GM10248 (cell line): Measurements from ENCODE around the gene CCR8.

ENCODE experiments used
- CTCF ChIA-PET: fragments of 300-600 bp; sonication (Branson Sonifier 250); formaldehyde crosslinking; extraction: SDS; loops from one replicate; lab custom pipeline; 2021; ENCODE audit warnings: antibody characterized with exemption; lab: Yijun Ruan, JAX
- POLR2A ChIA-PET: fragments of 350-650 bp; sonication (Branson Sonifier 250); formaldehyde crosslinking; extraction: SDS; loops from one replicate; lab custom pipeline; 2020; ENCODE audit warnings: antibody characterized with exemption; lab: Yijun Ruan, JAX
- DNase-seq: peaks from one replicate; pipeline ENCODE4 v3.0.0; 2012; ENCODE audit errors: extremely low spot score
- CTCF ChIP-seq: IDR thresholded peaks from 2 replicates; pipeline ENCODE4 v1.5.1; 2012; ENCODE audit warnings: mild to moderate bottlenecking, low read depth; ENCODE audit errors: extremely low read depth, missing control alignments, control extremely low read depth

The CCR8 gene

DNA sequence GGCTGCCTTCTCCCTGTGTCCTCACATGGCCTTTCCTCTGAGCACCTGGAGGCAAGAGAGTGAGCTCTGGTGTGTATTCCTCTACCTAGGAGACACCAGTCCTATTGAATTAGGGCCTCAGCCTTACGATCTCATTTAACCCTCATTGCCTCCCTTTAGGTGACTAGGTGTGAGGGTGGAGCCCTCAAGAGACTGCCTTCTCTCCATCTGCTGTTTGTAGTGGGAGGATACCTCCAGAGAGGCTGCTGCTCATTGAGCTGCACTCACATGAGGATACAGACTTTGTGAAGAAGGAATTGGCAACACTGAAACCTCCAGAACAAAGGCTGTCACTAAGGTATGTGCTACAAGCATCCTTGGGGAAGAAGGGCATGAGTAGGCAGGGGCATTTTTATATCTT lies at the start of gene CCR8:
Gene CCR8, plus strand, starts transcription at position 217 of the 400 bp plus-strand sequence. CDS start 2,623 bp downstream, outside the sequence.
- CTCF ChIA-PET: interaction anchor here (0.7 to 0.9 kb wide), 2 partner anchors 41 to 47 kb away, joined by 3 to 4 read pairs; no protein-coding TSS in a partner anchor
- DNase-seq: no peak
- TF ChIP-seq CTCF: no peak
- POLR2A ChIA-PET: no interaction called here

DNA sequence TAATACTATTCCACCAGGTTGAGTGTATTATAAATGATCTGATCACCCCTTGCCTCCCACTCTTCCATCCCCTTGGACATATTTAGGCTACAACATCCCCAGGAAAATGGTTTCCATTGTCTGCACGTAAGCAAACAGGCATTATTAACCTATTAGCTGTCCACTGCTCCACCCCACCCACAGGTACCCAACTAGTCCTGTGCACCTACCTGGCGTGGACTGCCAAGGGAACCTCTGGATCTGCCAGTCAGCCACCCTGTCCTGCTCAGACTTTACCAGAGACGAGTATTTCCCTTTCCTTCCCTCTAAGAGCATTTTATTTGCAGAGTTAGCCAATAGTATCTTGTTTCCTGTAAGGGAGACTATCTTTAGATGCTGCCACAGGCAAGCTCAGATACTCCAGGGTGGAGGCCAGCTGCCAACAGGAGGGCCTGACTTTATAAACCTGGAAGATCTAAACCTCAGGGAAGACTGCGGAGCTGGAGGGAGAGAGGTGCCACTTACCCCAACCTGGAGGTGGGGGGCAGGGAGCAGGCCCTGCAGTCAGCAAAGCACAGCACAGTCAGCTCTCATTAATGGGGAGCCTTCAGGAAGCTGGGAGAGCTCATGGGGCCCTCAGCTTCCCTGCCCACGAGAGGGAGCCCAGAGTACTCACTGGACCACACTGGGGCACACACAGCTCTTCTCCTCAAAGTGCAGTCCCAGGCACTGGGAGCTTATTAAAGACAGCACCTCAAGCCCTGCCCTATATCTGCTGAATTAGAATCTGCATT lies 49.6 kb upstream of the CCR8 start, which contains the start of gene CX3CR1:
Gene CX3CR1, minus strand, starts transcription at position 292 of the 773 bp plus-strand sequence. CDS start 13,527 bp downstream, outside the sequence.
- ChIA-PET POLR2A (no interaction called here), CTCF (interaction anchor here (1.1 to 23.0 kb wide), 4 partner anchors 10 to 90 kb away, joined by 3 to 691 read pairs (median 128); partner anchors contain the start of gene XIRP1)

GRCh38 chr3:39280571-39280970 lies 48.9 kb upstream of the CCR8 start:
- ChIA-PET POLR2A (no interaction called here), CTCF (interaction anchor here (1.1 to 23.0 kb wide), 3 partner anchors 9 to 90 kb away, joined by 3 to 691 read pairs (median 250); partner anchors contain the start of gene XIRP1)
- TF ChIP-seq CTCF: no peak
- DNase-seq: no peak

More for the DNA sequence above, 49.6 kb upstream of the CCR8 start, which contains the start of gene CX3CR1:
- TF ChIP-seq CTCF: no peak
- no peak for DNase-seq

- no peak for DNase-seq
- CTCF ChIA-PET: interaction anchor here (1.1 to 23.0 kb wide), 6 partner anchors 8 to 91 kb away, joined by 3 to 691 read pairs (median 5); partner anchors contain the start of gene XIRP1
These were observed 48.0 kb upstream of the CCR8 start for GRCh38 chr3:39281533-39281932.

GRCh38 chr3:39282057-39282456 lies 47.5 kb upstream of the CCR8 start:
- no peak for DNase-seq
- POLR2A ChIA-PET: no interaction called here
- CTCF ChIA-PET: interaction anchor here (1.1 to 23.0 kb wide), 6 partner anchors 8 to 92 kb away, joined by 3 to 691 read pairs (median 5); partner anchors contain the start of gene XIRP1
- no peak for TF ChIP-seq CTCF

More at GRCh38 chr3:39281533-39281932, 48.0 kb upstream of the CCR8 start:
- TF ChIP-seq CTCF: no peak
- POLR2A ChIA-PET: no interaction called here

- ChIA-PET CTCF (interaction anchor here (1.9 to 23.0 kb wide), 3 partner anchors 5 to 94 kb away, joined by 4 to 691 read pairs (median 250); partner anchors contain the start of gene XIRP1), POLR2A (interaction anchor here (0.7 kb wide), 1 partner anchor 135 kb away, joined by 3 read pairs; no protein-coding TSS in a partner anchor)
- no peak for TF ChIP-seq CTCF
- no peak for DNase-seq
These were observed 45.0 kb upstream of the CCR8 start for GRCh38 chr3:39284457-39284881.
